ENCODE measurements around the gene DUSP16.

Gene DUSP16

DNA sequence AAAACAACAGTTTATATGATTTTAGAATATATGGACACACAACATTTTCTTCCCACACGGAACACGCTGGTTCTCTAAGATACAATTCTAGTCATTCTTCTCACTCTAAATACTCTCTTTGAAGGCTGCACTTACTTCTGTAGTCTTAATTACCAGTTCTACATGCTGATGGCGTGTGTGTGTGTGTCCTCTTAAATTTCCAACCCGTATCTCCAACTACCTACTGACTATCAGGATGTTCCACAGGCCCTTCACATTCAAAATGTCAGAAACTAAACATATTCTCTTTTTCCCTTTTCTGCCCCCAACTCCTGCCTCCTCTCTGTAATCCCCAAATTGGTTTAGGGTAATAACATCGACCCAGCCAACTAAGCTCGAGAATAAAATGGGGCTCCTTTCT, 75.2 kb downstream of the DUSP16 start:
- DNase-seq (ENCODE audit: extremely low read depth, low read depth), result no peak
- TF ChIP-seq, protein P1, sequence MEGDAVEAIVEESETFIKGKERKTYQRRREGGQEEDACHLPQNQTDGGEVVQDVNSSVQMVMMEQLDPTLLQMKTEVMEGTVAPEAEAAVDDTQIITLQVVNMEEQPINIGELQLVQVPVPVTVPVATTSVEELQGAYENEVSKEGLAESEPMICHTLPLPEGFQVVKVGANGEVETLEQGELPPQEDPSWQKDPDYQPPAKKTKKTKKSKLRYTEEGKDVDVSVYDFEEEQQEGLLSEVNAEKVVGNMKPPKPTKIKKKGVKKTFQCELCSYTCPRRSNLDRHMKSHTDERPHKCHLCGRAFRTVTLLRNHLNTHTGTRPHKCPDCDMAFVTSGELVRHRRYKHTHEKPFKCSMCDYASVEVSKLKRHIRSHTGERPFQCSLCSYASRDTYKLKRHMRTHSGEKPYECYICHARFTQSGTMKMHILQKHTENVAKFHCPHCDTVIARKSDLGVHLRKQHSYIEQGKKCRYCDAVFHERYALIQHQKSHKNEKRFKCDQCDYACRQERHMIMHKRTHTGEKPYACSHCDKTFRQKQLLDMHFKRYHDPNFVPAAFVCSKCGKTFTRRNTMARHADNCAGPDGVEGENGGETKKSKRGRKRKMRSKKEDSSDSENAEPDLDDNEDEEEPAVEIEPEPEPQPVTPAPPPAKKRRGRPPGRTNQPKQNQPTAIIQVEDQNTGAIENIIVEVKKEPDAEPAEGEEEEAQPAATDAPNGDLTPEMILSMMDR (IDR thresholded peaks at IDR 0.05; ENCODE audit: low read depth, low read length), result no peak

DNA sequence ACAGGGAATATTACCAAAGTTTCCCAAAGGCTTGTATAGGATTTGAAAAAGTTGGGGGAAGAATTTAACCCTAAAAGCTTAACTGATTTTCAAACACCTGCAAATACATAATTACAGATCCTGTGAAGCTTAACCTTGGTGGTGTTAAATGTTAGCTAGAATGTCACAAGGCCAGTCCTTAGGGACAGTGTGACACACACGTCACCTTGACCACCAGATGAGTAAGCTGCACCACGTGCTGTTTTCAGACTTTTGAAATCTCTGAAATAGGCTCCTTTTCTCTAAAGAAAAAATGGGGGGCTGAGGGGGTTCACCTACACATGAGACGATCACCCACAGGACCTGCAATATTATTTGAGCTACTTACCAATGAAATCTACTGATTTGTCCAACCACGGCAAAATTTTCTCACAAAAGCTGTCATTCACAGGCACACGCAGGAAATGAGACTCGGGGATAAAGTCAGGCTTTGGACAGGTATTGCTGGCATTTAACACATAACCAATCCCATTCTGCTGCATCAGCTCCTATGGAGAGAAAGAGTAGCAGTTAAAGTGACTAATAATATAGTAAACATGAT, 75.9 kb downstream of the DUSP16 start:
- DNase-seq (ENCODE audit: extremely low read depth, low read depth), result no peak
- TF ChIP-seq, protein P1 (IDR thresholded peaks at IDR 0.05; ENCODE audit: low read depth, low read length), result no peak

DNA sequence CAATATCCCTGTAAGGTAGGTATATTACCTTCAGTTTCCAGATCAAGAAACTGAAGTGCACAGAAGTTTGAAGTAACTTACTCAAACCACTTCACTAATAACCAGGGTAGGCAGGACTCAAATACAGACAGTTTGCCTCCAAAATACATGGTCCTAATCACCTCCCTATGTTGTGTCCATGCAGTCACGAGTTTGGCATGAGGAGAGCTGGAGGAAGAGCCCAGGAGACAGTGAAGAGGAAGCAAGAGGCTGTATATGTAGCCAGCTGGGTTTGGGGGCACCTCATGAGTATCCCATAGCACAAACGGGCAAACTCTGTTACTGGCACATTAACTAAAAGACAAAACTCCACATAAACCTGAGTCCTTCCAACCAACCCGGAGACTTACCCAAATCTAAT, 79.2 kb downstream of the DUSP16 start:
- DNase-seq (ENCODE audit: extremely low read depth, low read depth), result no peak
- TF ChIP-seq, protein P1 (IDR thresholded peaks at IDR 0.05; ENCODE audit: low read depth, low read length), result no peak

DNA sequence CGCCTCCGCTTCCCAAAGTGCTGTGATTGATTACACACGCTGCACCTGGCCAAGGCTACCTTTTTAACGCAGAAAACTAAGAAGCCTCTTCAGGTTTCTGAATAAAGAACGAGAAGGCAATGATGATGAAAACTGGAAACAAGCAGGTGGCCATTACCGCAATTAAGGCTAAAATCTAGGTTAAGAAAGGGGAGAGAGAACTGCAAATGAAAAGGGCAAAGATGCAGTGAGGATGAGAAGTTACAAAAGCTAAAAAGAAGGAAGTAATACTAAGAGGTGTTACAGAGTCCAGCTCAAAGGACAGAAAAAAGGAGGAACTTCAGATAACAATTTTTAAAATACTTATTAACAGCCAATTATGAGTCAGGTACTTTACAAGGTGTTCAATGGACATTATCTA, 79.7 kb downstream of the DUSP16 start:
- no peak for DNase-seq (ENCODE audit: extremely low read depth, low read depth)
- TF ChIP-seq, protein P1 (IDR thresholded peaks at IDR 0.05; ENCODE audit: low read depth, low read length), result no peak

DNA sequence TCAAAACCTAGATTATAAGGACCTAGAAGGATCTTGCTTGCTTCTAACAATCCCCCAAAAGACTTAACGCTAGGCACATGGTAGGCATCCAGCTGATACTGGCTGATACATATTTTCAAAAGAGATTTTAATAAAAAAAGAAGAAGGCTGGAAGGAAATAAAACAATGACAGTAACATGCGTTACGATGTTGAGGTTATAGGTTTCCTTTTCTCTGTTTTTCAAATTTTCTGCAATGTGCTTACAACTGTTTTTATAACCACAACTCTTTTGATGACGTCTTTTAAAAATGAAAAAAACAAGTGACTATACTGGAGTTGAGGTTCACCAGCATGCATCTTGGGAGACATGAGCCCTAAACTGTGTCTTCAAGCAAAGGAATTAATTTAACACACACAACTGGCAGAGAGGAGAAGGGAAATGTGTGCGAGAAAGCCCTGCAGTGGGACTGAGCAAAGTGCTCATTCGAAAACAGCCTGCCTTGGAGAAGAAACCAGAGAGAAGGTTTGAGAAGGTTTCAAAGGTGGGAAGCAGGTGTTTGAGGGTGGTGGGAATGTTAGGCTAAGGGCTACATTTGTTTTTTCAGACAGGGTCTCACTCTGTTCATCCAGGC, 80.4 kb downstream of the DUSP16 start:
- TF ChIP-seq, protein P1 (IDR thresholded peaks at IDR 0.05; ENCODE audit: low read depth, low read length), result no peak
- DNase-seq (ENCODE audit: extremely low read depth, low read depth), result no peak

DNA sequence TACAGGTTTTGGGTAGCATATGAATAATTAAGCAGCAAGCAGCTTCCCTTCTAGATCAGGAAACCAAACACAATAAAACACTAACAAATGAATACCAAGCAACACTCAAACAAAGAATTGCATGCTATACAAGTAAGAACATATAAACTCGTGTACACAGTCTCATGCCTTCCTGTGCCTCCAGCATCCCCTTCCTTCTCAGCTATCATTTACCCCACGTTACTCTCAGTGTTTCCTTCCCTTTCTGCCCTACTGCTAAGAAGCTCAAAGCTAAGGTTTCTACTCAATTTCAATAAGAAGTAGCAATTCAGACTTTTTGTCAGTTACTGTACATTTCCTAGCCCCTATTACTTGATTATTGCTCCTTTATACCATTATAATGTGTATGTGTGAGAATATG, 81.0 kb downstream of the DUSP16 start:
- TF ChIP-seq, protein P1 (IDR thresholded peaks at IDR 0.05; ENCODE audit: low read depth, low read length), result no peak

DNA sequence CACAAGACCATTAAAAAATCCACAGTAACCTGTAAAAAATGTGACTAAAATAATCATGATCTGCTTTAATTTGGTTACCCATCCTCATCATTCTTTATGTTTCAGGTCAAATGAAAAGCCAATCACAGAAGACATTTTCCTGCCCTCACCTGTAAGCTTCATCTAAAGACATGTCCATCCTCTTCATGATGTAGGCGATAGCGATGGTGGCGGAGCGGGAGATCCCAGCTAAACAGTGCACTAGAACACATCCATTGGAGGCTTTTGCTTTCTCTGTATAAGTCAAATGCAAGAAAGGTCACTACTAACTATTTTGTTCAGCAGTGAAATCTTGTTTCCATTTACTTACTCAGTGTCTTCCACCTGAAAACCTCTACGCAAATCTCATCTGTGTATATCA, 82.6 kb downstream of the DUSP16 start:
- TF ChIP-seq, protein P1 (IDR thresholded peaks at IDR 0.05; ENCODE audit: low read depth, low read length), result no peak
- no peak for DNase-seq (ENCODE audit: extremely low read depth, low read depth)

More for the DNA sequence above, 81.0 kb downstream of the DUSP16 start:
- no peak for DNase-seq (ENCODE audit: extremely low read depth, low read depth)
